ENCODE data around the gene KRR1. TPM values are rescaled to one million over a fixed set of nuclear protein-coding genes. Genes with fewer than 3 reads are reported as not detected.
A peak's percentile ranks its signal among the peaks of the same experiment; 100 is the strongest.

KRR1 gene
- total and polyA plus RNA-seq, 2 experiments from 2014 or later = 55.7 to 120 TPM

DNA sequence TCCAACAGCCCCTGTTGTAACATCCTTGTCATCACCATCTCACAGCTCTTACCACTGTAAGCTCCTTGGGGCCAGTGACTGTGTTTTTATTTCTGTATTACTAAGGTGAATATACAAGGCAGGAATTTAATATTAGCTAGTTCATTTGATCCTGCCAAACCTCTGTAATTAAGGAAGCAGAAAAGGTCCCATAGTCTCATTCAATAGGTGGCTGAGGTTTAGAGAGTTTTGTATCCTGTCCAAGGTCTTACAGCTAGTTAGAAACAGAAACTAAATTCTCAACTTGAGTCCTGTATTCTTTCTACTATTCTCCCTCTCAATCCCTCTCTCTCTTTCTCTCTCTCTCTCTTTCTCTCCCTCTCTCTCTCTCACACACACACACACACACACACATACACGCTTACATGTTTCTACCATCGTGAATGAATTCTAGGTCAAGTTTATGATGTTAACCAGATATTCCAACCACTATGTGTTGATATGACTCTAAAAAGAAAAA lies 31.4 kb downstream of the KRR1 start:
- no peak overlapping the region for H3K4me3 Mint-ChIP-seq
- DNase-seq (ENCODE audit: low spot score) (no peak), ATAC-seq (no peak)
- Histone ChIP-seq H3K4me2 (no peak overlapping the region), H2AFZ (peak overlapping the region; percentile 75; the same call in 1 of the 2 replicates), H3K79me2 (replicated peaks; ENCODE audit: insufficient read depth) (no peaks in the 10 kb centered on the region), H3K27ac (ENCODE audit: low read depth) (no peak overlapping the region), H3K27me3 (ENCODE audit: insufficient read depth) (no peaks in the 10 kb centered on the region), H3K9me2 (ENCODE audit: insufficient read depth) (no peaks in the 10 kb centered on the region), H3F3A (replicated peaks; ENCODE audit: low read depth) (no peaks in the 10 kb centered on the region), H4K20me1 (replicated peaks; ENCODE audit: insufficient read depth) (no peaks in the 10 kb centered on the region), H3K4me3 (no peak overlapping the region), H3K4me1 (ENCODE audit: insufficient read depth) (peaks cover 11% of the 10 kb centered on the region), H3K36me3 (ENCODE audit: insufficient read depth) (no peaks in the 10 kb centered on the region)
- TF ChIP-seq ZNF114 (CRISPR knock-in tag; IDR thresholded peaks at IDR 0.05) (no peak), CREB1 (CRISPR knock-in tag; IDR thresholded peaks at IDR 0.05; ENCODE audit: low read depth) (no peak), POLR2AphosphoS5 (IDR thresholded peaks at IDR 0.05; ENCODE audit: low read depth) (no peak), NANOG (IDR thresholded peaks at IDR 0.05; ENCODE audit: borderline replicate concordance) (no peak)
- TF ChIP-seq, protein P1, sequence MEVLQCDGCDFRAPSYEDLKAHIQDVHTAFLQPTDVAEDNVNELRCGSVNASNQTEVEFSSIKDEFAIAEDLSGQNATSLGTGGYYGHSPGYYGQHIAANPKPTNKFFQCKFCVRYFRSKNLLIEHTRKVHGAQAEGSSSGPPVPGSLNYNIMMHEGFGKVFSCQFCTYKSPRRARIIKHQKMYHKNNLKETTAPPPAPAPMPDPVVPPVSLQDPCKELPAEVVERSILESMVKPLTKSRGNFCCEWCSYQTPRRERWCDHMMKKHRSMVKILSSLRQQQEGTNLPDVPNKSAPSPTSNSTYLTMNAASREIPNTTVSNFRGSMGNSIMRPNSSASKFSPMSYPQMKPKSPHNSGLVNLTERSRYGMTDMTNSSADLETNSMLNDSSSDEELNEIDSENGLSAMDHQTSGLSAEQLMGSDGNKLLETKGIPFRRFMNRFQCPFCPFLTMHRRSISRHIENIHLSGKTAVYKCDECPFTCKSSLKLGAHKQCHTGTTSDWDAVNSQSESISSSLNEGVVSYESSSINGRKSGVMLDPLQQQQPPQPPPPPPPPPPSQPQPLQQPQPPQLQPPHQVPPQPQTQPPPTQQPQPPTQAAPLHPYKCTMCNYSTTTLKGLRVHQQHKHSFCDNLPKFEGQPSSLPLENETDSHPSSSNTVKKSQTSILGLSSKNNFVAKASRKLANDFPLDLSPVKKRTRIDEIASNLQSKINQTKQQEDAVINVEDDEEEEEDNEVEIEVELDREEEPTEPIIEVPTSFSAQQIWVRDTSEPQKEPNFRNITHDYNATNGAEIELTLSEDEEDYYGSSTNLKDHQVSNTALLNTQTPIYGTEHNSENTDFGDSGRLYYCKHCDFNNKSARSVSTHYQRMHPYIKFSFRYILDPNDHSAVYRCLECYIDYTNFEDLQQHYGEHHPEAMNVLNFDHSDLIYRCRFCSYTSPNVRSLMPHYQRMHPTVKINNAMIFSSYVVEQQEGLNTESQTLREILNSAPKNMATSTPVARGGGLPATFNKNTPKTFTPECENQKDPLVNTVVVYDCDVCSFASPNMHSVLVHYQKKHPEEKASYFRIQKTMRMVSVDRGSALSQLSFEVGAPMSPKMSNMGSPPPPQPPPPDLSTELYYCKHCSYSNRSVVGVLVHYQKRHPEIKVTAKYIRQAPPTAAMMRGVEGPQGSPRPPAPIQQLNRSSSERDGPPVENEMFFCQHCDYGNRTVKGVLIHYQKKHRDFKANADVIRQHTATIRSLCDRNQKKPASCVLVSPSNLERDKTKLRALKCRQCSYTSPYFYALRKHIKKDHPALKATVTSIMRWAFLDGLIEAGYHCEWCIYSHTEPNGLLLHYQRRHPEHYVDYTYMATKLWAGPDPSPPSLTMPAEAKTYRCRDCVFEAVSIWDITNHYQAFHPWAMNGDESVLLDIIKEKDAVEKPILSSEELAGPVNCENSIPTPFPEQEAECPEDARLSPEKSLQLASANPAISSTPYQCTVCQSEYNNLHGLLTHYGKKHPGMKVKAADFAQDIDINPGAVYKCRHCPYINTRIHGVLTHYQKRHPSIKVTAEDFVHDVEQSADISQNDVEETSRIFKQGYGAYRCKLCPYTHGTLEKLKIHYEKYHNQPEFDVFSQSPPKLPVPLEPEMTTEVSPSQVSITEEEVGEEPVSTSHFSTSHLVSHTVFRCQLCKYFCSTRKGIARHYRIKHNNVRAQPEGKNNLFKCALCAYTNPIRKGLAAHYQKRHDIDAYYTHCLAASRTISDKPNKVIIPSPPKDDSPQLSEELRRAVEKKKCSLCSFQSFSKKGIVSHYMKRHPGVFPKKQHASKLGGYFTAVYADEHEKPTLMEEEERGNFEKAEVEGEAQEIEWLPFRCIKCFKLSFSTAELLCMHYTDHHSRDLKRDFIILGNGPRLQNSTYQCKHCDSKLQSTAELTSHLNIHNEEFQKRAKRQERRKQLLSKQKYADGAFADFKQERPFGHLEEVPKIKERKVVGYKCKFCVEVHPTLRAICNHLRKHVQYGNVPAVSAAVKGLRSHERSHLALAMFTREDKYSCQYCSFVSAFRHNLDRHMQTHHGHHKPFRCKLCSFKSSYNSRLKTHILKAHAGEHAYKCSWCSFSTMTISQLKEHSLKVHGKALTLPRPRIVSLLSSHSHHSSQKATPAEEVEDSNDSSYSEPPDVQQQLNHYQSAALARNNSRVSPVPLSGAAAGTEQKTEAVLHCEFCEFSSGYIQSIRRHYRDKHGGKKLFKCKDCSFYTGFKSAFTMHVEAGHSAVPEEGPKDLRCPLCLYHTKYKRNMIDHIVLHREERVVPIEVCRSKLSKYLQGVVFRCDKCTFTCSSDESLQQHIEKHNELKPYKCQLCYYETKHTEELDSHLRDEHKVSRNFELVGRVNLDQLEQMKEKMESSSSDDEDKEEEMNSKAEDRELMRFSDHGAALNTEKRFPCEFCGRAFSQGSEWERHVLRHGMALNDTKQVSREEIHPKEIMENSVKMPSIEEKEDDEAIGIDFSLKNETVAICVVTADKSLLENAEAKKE (CRISPR knock-in tag; IDR thresholded peaks at IDR 0.05) = no peak
- TF ChIP-seq, protein P2, sequence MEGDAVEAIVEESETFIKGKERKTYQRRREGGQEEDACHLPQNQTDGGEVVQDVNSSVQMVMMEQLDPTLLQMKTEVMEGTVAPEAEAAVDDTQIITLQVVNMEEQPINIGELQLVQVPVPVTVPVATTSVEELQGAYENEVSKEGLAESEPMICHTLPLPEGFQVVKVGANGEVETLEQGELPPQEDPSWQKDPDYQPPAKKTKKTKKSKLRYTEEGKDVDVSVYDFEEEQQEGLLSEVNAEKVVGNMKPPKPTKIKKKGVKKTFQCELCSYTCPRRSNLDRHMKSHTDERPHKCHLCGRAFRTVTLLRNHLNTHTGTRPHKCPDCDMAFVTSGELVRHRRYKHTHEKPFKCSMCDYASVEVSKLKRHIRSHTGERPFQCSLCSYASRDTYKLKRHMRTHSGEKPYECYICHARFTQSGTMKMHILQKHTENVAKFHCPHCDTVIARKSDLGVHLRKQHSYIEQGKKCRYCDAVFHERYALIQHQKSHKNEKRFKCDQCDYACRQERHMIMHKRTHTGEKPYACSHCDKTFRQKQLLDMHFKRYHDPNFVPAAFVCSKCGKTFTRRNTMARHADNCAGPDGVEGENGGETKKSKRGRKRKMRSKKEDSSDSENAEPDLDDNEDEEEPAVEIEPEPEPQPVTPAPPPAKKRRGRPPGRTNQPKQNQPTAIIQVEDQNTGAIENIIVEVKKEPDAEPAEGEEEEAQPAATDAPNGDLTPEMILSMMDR (conservative IDR thresholded peaks at IDR 0.05; ENCODE audit: low read depth in 2 of 2) = no peak
- TF ChIP-seq, protein P3, sequence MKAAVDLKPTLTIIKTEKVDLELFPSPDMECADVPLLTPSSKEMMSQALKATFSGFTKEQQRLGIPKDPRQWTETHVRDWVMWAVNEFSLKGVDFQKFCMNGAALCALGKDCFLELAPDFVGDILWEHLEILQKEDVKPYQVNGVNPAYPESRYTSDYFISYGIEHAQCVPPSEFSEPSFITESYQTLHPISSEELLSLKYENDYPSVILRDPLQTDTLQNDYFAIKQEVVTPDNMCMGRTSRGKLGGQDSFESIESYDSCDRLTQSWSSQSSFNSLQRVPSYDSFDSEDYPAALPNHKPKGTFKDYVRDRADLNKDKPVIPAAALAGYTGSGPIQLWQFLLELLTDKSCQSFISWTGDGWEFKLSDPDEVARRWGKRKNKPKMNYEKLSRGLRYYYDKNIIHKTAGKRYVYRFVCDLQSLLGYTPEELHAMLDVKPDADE (IDR thresholded peaks at IDR 0.05) = no peak
- no peaks in the 10 kb centered on the region for H3K36me3 Mint-ChIP-seq (ENCODE audit: low read depth)
- H3K4me1 Mint-ChIP-seq = peaks cover 19% of the 10 kb centered on the region
- no peaks in the 10 kb centered on the region for H3K27me3 Mint-ChIP-seq (ENCODE audit: insufficient read depth, low read depth, poor library complexity)
- H3K9me3 Mint-ChIP-seq = no peaks in the 10 kb centered on the region
- 0 out of 2 replicates have a peak overlapping the region, but pooled peaks have one; percentile 43 for H3K27ac Mint-ChIP-seq
